ENCODE results near the gene CEACAM16. TPM values are rescaled to one million over a fixed set of nuclear protein-coding genes. Genes with fewer than 3 reads are reported as not detected.
"Not testable (repeated sequence)": the region's sequence is repeated elsewhere in the genome, so short reads cannot be mapped to it uniquely, and the experiment has no call there.

The CEACAM16 gene
- total RNA-seq, 1 experiment from 2014 or later = not detected

DNA sequence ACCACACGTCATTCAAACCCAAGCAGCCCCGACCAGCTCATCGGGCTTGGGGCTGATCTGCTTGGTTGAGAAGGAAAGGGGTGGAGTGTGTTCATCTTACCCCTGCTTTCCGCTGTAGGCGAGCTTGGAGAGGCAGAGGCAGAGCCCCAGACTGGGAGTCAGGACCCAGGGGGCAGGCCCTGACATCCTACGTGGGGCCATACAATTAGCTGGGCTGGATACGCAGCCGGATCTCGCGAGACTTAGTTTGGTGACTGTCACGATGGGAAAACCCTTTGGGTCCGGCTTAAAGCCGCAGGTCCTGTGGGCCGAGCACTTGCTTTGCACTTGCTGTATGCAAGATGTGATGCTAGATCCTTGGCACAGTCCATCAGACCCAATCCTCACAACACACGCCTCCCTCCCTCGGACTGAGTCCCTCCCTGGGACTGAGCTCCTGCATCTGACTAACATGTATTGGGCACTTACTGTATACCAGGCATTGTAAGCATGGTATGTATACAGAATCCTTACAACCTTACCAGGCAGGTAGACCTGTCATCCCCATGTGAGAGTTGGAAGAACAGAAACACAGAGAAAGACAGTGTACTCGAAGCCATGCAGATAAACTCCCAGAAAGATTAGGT lies 3.7 kb downstream of the CEACAM16 start:
- DNase-seq (ENCODE audit: low spot score) = no peak

DNA sequence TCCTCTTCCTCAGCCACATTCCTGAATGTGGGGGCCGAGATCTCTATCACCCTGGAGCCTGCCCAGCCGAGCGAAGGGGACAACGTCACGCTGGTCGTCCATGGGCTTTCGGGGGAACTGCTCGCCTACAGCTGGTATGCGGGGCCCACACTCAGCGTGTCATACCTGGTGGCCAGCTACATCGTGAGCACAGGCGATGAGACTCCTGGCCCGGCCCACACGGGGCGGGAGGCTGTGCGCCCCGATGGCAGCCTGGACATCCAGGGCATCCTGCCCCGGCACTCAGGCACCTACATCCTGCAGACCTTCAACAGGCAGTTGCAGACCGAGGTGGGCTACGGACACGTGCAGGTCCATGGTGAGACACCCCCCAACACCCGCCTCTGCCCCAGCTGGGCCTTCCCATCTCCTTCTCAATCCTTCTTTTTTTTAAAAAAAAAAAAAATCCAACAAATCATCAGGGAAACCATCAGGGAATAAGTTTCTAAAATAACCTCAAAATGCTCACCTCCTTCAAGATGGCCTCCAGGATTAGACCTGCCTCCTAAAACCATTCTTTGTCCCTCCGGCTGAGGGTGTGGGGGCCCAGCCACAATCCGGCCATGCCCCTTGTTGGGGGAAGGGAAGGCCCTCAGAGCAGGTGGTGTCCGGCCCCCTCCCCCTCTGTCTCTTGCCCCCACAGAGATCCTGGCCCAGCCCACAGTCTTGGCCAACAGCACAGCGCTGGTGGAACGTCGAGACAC lies 4.6 kb downstream of the CEACAM16 start:
- no peak for DNase-seq (ENCODE audit: low spot score)

DNA sequence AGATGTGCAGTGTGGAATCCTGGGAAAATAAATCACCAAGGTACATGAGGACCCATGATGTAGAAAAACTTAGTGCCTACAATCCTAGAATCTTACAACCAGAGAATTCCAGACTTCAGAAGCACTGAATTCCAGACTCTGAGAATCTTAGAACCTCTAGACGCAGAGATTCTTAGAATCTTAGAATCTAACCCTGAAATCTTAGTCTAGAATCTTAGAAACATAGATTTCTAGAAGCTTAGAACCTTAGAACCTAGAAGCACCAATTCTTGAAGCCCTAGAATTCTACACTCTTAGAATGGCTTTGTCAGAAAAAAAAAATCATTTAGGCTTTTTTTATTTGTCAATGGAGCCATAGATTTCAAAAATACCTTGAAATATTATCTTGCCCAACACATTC lies 6.0 kb downstream of the CEACAM16 start:
- no peak for DNase-seq (ENCODE audit: low spot score)

DNA sequence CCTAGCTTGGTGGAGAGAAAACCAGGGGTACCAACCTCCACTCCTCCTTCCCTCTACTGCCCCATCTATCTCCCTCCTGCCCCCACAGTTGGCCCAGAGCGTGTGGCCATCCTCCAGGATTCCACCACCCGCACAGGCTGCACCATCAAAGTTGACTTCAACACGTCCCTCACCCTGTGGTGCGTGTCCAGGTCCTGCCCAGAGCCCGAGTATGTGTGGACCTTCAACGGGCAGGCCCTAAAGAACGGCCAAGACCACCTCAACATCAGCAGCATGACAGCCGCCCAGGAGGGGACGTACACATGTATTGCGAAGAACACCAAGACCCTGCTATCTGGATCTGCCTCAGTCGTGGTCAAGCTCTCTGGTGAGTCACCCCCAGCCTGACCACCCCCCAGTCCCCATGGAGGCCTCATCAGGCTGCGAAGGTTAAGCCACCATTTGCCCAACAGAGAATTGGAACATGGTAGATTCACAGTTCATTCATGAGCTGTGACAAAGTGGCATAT lies 6.6 kb downstream of the CEACAM16 start:
- DNase-seq (ENCODE audit: low spot score) = no peak

DNA sequence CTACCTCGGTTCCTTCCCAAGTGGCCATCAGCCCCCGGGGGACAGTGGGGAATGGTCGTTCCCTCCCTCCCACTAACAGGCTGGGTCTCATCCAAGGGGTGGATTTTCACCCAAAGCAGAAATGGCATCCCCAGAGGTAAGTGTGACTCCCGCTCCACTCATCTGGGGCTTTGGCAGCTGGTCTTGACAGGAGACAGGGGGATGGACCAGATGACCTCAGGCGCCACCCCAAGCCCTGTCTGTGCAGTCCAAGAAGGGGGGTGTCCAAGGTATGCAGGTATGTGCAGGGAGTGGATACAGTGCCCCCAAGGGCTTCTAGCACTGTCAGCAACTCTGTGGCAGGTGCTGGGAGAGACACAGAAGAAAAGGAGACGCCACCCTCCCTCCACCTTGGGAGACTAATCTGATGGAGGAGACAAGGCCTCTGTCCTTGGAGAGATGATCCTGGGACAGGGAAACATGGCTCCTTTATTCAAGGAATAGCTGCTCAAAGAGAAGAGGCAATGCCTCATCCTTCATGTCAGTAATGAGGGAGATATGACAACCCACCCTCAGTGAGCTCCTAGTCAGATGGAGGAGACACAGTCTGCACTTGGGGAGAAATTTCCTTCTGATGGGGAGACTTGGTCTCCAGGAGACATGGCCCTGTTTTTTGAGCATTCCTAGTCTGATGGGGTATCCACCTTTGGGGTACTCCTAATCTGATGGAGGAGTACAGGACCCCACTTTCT lies 7.7 kb downstream of the CEACAM16 start:
- no peak for DNase-seq (ENCODE audit: low spot score)

DNA sequence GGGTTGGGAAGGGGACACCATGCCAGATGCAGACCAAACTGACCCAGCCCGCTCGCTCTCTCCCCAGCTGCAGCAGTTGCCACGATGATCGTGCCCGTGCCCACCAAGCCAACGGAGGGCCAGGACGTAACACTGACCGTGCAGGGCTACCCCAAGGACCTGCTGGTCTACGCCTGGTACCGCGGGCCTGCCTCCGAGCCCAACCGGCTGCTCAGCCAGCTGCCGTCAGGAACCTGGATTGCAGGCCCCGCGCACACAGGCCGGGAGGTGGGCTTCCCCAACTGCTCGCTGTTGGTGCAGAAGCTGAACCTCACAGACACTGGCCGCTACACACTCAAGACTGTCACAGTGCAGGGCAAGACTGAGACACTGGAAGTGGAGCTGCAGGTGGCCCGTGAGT lies 8.8 kb downstream of the CEACAM16 start:
- DNase-seq (ENCODE audit: low spot score) = no peak

DNA sequence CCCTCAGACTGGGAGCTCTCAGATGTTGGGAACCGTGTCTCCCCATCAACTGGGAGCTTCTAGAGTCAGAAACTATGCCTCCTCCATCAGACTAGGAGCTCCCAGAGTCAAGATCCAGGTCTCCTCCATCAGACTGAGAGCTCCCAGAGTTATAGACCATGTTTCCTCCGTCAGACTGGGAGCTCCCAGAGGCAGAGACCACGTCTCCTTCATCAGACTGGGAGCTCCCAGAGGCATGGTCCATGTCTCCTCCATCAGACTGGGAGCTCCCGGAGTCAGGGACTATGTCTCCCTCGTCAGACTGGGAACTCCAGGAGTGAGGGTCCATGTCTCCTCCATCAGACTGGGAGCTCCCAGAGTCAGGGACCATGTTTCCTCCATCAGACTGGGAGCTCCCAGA lies 10.0 kb downstream of the CEACAM16 start:
- DNase-seq (ENCODE audit: low spot score) = no peak

DNA sequence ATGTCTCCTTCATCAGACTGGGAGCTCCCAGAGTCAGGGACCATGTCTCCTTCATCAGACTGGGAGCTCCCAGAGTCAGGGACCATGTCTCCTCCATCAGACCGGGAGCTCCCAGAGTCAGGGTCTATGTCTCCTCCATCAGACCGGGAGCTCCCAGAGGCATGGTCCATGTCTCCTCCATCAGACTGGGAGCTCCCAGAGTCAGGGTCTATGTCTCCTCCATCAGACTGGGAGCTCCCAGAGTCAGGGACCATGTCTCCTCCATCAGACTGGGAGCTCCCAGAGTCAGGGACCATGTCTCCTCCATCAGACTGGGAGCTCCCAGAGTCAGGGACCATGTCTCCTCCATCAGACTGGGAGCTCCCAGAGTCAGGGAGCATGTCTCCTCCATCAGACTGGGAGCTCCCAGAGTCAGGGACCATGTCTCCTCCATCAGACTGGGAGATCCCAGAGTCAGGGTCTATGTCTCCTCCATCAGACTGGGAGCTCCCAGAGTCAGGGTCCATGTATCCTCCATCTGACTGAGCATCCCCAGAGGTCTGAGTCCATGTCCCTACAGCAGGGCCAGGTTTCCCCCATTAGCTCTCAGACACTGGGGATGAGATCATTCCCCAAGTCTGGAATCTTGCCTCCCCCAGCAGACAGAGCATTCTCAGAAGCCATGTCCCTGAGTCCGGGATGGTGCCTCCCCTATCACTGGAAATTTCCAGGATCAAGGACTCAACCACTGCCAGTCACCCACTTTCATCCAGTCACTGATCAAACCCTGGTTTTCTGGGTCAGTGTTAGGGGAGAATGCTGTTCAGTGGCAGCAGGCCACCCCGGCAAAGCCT lies 10.7 kb downstream of the CEACAM16 start:
- DNase-seq (ENCODE audit: low spot score) = not testable (repeated sequence)

DNA sequence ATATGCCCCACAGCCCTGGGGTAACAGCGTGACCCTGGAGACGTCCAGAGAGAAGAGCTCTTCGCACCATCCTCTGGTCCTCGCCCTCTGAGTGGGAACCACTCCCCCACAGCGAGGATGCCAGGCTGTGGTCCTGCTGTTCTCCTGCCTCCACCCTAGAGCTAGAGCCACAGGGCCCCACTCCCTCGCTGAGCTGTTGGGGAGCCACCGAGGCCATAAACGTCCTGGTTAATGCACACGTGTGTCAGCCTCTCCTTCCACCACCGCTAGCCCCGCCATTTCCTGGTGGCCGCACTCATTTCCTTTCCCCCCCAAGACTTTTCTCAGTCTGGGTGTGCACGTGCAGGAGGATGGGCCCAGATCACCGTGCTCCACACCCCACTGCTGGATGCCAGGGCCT lies 11.5 kb downstream of the CEACAM16 start:
- no peak for DNase-seq (ENCODE audit: low spot score)

DNA sequence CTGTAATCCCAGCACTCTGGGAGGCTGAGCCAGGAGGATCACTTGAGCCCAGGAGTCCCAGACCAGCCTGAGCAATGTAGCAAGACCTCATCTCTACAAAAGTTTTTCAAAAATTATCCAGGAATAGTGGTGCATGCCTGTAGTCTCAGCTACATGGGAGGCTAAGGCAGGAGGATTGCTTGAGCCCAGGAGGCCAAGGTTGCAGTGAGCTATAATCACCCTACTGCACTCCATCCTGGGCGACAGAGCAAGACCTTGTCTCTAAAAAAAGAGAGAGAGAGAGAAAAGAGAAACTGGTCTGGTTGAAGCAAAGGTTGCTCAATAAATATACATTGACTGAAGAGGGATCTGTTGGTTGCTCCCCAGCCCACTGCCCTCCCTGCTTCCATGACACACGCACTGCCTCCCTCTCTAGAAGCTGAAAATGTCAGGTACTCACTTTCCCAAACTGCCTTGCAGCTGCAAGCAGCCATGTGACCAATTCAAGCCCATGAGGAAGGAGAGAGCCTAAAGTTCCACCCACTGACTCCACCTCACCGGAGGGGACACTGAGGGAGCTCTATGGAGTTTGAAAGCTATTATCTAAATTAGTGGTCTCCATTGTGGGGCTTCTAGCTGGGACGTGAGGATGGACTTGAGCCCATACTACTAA lies 14.0 kb downstream of the CEACAM16 start:
- no peak for DNase-seq (ENCODE audit: low spot score)

DNA sequence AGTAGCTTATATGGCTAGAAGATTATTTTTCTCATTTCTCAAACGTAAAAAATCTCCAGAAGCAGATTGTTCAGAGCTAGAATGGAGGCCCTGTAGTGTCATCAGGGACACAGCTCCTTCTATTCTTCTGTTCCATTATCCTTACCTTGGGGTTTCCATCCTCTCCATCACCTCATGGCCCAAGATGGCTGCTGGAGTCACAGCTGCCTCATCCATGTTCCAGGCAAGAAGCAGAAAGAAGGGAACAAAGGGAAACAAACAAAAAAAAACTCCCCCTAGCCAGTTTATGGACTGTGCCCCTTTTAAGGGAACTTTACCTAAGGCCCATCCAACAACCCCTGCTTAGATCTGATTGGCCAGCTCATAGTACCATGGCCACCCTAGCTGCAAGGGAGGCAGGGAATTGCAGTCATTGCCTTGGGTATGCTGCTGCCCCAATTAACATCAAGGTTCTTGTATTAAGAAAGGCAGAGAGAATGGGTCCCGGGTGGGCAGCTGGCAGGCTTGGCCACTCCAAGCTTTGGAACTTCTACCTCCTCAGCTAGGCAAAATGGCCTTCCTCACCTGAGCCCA lies 15.7 kb downstream of the CEACAM16 start:
- DNase-seq (ENCODE audit: low spot score) = no peak

DNA sequence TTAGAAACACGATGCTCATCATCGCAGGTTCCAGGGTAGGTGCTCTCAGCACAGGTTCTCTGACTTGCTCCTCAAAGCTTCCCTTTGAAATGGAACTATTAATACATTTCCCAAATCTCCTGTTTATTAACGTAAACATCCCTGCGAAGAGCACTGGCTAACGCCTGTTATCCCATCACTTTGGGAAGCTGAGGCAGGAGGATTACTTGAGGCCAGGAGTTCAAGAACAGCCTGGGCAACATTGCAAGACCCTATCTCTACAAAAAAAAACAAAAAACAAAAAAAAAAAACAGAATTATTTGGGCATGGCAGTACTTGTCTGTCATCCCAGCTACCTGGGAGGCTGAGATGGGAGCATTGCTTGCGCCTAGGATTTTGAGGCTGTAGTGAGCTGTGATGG lies 18.7 kb downstream of the CEACAM16 start:
- no peak for DNase-seq (ENCODE audit: low spot score)

DNA sequence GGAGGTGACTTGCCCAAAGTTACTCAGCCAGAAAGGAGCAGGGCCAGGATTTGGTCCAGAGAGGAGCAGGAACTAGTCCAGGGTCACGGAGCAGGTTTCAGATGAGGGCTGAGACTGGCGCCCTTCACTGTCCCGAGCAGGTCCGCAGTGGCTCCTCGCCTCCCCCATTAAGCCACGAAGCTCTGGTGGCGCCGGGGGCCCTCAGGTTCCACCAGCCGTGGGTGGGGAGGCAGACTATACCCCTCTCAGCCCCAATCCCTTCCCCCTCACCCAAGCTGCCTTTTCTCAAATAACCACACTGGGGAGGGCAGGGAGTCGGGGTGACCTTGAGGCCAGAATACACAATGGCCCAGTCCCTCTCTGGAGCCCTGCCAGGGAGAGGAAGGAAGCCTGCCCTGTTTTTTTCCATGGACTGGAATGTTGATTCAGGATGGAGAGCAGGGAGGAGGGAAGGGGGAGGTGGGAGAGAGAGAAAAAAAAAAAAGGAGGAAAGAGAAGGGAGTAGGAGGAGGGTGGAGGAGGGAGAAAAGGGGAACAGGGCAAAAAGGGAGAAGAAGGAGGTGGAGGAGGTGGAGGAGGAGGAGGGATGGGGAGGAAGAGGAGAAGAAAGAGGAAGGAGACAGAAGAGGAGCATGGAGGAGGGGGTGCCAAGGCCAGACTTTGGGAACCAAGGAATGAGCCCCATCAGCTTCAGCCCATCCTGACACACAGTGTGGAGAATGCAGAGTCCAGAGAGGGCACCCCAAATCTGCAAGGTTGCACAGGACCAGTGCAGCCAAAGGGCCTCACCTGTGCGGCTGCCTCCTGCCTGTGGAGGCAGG lies 19.7 kb downstream of the CEACAM16 start:
- peak; percentile 74 for DNase-seq (ENCODE audit: low spot score)

DNA sequence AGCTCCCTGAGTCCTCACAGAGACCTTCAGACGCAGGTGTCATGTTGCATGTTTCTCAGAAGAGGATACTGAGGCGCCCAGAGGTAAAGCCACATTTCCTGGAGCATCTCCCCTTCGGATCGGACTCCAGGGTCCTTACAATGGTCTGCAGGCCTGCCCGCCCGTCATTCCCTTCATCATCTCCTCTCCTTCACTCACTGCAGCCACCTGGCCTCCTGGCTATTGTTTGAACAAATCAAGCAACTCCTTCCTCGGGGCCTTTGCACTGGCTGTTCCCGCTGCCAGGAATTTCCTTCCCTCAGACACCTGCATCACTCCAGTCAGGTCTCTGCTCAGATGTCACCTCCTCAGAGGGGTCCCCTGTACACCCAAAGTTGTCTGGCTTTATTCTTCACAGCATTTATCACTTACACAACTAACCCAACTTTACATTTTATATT lies 20.3 kb downstream of the CEACAM16 start:
- no peak for DNase-seq (ENCODE audit: low spot score)

DNA sequence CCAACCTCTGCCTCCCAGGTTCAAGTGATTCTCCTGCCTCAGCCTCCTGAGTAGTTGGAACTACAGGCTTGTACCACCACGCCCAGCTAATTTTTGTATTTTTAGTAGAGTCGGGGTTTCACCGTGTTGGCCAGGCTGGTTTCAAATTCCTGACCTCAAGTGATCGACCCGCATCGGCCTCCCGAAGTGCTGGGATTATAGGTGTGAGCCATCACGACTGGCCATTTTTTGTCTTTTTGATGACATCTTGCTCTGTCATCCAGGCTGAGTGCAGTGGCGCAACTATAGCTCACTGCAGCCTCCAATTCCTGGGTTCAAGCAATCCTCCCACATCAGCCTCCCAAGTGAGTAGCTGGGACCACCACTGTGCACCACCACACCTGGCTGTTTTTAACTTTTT lies 21.4 kb downstream of the CEACAM16 start:
- DNase-seq (ENCODE audit: low spot score) = not testable (repeated sequence)

DNA sequence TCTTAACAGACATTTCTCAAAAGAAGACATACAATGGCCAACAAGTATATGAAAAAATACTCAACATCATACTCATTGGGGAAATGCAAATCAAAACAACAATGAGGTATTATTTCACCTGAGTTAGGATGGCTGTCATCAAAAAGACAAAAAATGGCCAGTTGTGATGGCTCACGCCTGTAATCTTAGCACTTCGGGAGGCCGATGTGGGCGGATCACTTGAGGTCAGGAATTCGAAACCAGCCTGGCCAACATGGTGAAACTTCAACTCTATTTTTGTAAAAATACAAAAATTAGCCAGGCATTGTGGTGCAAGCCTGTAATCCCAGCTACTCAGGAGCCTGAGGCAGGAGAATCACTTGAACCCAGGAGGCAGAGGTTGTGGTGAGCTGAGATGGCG lies 22.0 kb downstream of the CEACAM16 start:
- no peak for DNase-seq (ENCODE audit: low spot score)

DNA sequence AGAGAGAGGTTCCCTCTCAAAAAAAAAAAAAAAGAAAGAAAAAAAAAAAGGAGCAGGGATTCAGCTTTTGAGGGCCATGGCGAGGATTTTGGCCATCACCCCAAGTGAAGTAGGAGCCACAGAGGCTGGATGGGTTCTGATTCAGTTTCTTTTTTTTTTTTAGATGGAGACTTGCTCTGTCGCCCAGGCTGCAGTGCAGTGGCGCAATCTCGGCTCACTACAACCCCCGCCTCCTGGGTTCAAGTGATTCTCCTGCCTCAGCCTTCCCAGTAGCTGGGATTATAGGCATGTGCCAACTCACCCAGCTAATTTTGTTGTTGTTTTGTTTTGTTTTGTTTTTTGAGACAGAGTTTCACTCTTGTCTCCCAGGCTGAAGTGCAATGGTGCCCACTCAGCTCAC lies 22.4 kb downstream of the CEACAM16 start:
- DNase-seq (ENCODE audit: low spot score) = not testable (repeated sequence)

DNA sequence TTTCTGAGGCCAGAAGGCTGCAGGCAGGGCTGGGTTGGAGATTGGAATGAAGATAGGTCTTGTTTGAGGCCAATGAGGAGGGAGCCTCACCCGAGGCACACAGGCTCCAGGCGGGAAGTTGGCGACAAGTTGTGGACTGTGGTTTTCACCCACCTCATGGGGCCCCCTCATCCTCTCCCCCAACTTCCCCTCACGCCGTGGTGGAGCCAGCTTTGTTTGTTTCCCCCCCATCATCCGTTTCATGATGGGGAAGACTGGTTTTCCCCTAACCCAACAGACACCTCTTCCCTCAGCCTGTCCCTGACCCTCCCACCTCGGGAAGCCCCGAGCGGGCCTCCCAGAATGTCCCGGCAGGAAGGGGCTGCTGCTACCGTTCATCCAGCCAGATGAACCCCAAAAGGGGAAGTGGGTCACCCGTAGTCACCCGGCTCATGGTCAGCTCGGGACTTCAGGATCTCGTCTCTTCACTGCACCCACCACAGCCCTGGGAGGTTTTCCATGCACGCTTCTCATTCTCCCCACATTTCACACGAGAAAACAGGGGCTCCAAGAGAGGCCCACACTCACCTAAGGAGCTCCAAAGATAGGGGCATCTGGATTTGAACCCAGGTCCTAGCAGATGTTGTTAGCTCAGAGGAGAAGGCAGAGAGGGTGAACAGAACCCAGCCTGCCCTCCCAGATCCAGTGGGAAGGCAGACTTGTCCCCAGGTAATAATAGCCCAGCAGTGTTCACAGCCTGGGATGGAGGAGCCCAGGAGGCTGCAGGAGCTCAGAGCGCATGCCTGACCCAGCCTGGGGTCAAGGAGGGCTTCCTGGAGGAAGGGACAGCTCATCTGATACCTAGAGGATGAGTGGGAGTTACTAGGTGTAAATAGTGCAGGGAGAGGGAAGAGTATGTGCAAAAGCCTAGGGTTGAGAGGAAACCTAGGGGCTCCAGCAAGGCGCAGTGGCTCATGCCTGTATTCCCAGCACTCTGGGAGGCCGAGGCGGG lies 23.5 kb downstream of the CEACAM16 start:
- DNase-seq (ENCODE audit: low spot score) = no peak
